KOPT-K1 (cell line): ENCODE data around the gene NR5A1.

Source experiments
- H3K27ac ChIP-seq: fragments of 200-600 bp; sonication (generic); 2 replicates; pipeline ENCODE4 v1.5.1; 2016; ENCODE audit warnings: antibody characterized with exemption, mild to moderate bottlenecking, low read depth, low read length; ENCODE audit not compliant: poor library complexity, severe bottlenecking
- H3K36me3 ChIP-seq: fragments of 200-600 bp; sonication (generic); 2 replicates; pipeline ENCODE4 v1.5.1; 2017; ENCODE audit warnings: antibody characterized with exemption, mild to moderate bottlenecking, low read length, moderate library complexity; ENCODE audit not compliant: insufficient read depth
- H3K9me3 ChIP-seq: fragments of 200-600 bp; sonication (generic); 2 replicates; pipeline ENCODE4 v1.5.1; 2017; ENCODE audit warnings: antibody characterized with exemption, low read length, mild to moderate bottlenecking; ENCODE audit not compliant: insufficient read depth, poor library complexity, severe bottlenecking

NR5A1 gene

GRCh38 chr9:124454296-124454695, 52.9 kb downstream of the NR5A1 start:
- H3K27ac ChIP-seq, result no peak overlapping the region
- H3K36me3 ChIP-seq, result no peaks in the 10 kb centered on the region
- H3K9me3 ChIP-seq, result no peaks in the 10 kb centered on the region

DNA sequence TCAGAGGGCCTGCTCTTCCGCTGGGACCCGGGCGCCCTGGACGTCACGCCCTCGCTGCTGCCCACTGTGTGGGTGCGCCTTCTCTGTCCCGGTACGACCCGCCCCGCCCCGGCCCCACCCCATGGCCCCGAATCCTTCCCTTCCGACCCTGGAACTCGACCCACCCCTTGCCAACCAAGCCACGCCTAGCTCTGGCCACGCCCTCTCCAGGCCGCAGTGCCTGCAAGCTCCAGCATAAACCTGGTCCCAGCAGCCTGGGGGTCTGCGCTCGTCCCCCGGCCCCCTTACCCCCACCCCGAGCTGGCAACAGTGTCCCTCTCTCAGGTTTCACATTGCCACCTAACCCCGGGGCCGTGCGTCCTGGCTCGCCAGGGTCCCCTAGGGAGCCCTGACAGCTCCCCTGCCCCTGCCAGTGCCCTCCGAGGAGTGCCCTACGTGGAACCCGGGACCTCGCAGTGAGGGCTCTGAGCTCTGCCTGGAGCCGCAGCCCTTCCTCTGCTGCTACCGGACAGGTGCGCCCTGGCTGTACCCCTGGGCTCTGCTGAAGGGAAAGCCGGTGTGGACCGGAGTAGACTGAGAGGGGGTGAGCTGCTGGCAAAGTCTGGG, 53.5 kb downstream of the NR5A1 start:
- H3K36me3 ChIP-seq, result no peaks in the 10 kb centered on the region
- no peaks in the 10 kb centered on the region for H3K9me3 ChIP-seq
- no peak overlapping the region for H3K27ac ChIP-seq

GRCh38 chr9:124452841-124453585, 54.2 kb downstream of the NR5A1 start:
- no peaks in the 10 kb centered on the region for H3K36me3 ChIP-seq
- H3K9me3 ChIP-seq, result no peaks in the 10 kb centered on the region
- H3K27ac ChIP-seq, result no peak overlapping the region

DNA sequence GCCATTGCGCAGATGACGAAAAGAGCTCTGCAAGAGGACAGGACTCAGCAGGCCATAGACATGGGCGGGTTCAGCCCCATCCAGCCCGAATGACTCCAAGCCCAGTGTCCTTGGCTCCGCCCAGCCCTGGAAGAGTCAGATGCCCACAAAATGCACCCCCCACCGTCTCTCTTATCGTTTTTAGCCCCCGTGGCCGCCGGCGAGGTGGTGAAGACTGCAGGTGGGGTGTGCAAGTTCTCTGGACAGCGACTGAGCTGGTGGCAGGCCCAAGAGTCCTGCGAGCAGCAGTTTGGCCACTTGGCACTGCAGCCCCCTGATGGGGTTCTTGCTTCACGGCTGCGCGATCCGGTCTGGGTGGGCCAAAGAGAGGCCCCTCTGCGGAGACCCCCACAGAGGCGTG, 54.9 kb downstream of the NR5A1 start:
- Histone ChIP-seq H3K27ac (no peak overlapping the region), H3K36me3 (no peaks in the 10 kb centered on the region), H3K9me3 (no peaks in the 10 kb centered on the region)

GRCh38 chr9:124450931-124451661, 56.1 kb downstream of the NR5A1 start:
- Histone ChIP-seq H3K36me3 (no peaks in the 10 kb centered on the region), H3K27ac (no peak overlapping the region), H3K9me3 (no peaks in the 10 kb centered on the region)

GRCh38 chr9:124450241-124450924, 56.8 kb downstream of the NR5A1 start, which contains the start of gene ADGRD2:
Gene ADGRD2, plus strand, starts transcription at chr9:124450451. Its CDS starts 1,216 bp downstream, at chr9:124451667.
- H3K36me3 ChIP-seq, result no peaks in the 10 kb centered on the region
- no peaks in the 10 kb centered on the region for H3K9me3 ChIP-seq
- no peak within 1 kb of the TSS for H3K27ac ChIP-seq

GRCh38 chr9:124449381-124450151, 57.6 kb downstream of the NR5A1 start:
- Histone ChIP-seq H3K36me3 (no peaks in the 10 kb centered on the region), H3K27ac (no peak overlapping the region), H3K9me3 (no peaks in the 10 kb centered on the region)

GRCh38 chr9:124448019-124448418, 59.2 kb downstream of the NR5A1 start:
- no peak overlapping the region for H3K27ac ChIP-seq
- no peaks in the 10 kb centered on the region for H3K9me3 ChIP-seq
- no peaks in the 10 kb centered on the region for H3K36me3 ChIP-seq

GRCh38 chr9:124447297-124447661, 59.9 kb downstream of the NR5A1 start:
- Histone ChIP-seq H3K9me3 (no peaks in the 10 kb centered on the region), H3K27ac (no peak overlapping the region), H3K36me3 (no peaks in the 10 kb centered on the region)

DNA sequence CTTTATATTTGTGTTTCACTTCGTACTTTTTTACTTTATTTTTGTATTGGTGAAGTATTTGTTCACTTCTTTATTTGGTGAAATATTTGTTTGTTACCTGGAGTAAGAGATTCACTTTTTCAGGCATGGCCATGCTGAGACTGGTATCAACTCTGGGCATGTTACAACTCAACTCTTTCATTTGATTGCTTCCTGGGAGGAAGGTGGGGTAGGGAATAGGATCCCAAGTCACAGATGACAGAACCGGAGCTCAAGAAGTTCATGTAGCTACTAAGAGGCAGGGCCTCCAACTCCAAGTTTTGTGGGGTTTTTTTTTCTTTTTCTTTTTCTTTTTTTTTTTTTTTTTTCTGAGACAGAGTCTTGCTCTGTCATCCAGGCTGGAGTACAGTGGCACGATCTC, 63.0 kb downstream of the NR5A1 start:
- no peak overlapping the region for H3K27ac ChIP-seq
- H3K36me3 ChIP-seq, result no peaks in the 10 kb centered on the region

GRCh38 chr9:124443625-124444024, 63.6 kb downstream of the NR5A1 start:
- Histone ChIP-seq H3K9me3 (no peaks in the 10 kb centered on the region), H3K36me3 (no peaks in the 10 kb centered on the region)

More for the DNA sequence above, 63.0 kb downstream of the NR5A1 start:
- H3K9me3 ChIP-seq, result no peaks in the 10 kb centered on the region

GRCh38 chr9:124442826-124443225, 64.4 kb downstream of the NR5A1 start:
- no peak overlapping the region for H3K27ac ChIP-seq
- H3K36me3 ChIP-seq, result no peaks in the 10 kb centered on the region
- H3K9me3 ChIP-seq, result no peaks in the 10 kb centered on the region

More at GRCh38 chr9:124443625-124444024, 63.6 kb downstream of the NR5A1 start:
- no peak overlapping the region for H3K27ac ChIP-seq

DNA sequence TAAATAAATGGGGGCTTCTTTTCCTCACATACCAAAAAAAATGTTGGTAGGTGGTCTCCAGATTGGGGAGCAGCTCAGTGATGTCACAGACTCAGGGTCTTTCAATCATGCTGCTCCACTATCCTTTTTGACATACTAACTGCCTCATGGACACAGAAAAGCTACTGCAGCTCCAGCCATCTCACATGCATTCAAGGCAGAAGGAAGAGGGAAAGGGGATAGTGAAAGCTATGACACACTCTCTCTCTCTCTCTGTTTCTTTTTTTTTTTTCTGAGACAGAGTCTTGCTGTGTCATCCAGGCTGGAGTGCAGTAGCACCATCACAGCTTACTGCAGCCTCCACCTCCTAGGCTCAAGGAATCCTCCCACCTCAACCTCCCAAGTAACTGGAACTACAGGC, 64.8 kb downstream of the NR5A1 start:
- H3K27ac ChIP-seq, result no peak overlapping the region
- no peaks in the 10 kb centered on the region for H3K36me3 ChIP-seq
- H3K9me3 ChIP-seq, result no peaks in the 10 kb centered on the region

DNA sequence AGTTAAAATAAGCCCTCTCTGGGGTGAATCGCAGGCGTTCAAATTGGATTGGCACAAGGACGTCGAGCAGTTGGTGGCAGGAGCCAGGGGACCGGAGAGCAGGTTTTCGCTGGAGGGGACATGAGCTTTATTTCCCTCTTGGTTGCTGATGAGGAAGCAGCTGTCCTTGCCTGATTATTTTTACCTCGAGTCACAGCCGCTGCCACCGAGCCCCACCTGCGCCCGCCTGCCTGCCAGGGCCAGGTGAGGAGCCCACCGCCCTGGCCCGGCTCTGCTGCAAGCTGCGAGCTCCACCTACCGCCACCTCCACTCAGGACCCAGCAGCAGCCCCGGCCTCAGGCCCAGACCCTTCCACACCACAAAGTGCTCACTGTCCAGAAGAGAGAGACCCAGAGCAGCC, 65.9 kb downstream of the NR5A1 start:
- Histone ChIP-seq H3K36me3 (no peaks in the 10 kb centered on the region), H3K9me3 (no peaks in the 10 kb centered on the region), H3K27ac (no peak overlapping the region)
